ENCODE measurements around the gene PRDM1.
"Not testable (repeated sequence)": the region's sequence is repeated elsewhere in the genome, so short reads cannot be mapped to it uniquely, and the experiment has no call there.

PRDM1 gene

GRCh38 chr6:106136845-106137244 is 50.7 kb downstream of the PRDM1 start:
- no peak for DNase-seq (ENCODE audit: low read depth, low spot score)

- DNase-seq (ENCODE audit: low read depth, low spot score): no peak
These were observed 52.0 kb downstream of the PRDM1 start for GRCh38 chr6:106138151-106138550.

- DNase-seq (ENCODE audit: low read depth, low spot score): no peak
These were observed 55.5 kb downstream of the PRDM1 start for GRCh38 chr6:106141441-106142237.

DNA sequence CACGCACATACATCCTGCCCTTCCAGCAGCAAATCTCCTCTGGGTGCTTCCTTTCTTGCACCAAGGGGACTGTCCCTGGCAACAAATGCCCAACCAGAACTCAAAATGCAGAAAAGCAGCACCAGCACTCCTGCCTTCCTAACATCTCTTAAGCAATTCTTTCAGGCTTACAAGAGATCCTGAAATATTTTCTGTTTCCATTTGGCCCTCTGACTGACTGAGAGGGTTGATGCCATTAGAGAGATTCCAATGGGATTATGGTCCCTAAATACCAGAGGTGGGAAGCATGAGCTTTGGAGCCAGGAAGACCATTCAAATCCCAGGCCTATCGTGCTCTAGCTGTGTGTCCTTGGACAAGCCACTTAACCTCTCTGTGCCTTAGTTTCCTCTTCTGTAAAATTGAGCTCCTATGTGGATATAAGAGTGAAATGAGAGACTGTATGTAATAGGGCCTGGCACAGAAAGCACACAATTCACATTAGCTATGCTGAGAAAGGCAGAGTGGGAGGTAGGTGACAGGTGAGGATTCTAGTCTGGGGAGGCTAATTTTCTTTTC is 56.8 kb downstream of the PRDM1 start:
- no peak for DNase-seq (ENCODE audit: low read depth, low spot score)

GRCh38 chr6:106143665-106144064 is 57.5 kb downstream of the PRDM1 start:
- no peak for DNase-seq (ENCODE audit: low read depth, low spot score)

DNA sequence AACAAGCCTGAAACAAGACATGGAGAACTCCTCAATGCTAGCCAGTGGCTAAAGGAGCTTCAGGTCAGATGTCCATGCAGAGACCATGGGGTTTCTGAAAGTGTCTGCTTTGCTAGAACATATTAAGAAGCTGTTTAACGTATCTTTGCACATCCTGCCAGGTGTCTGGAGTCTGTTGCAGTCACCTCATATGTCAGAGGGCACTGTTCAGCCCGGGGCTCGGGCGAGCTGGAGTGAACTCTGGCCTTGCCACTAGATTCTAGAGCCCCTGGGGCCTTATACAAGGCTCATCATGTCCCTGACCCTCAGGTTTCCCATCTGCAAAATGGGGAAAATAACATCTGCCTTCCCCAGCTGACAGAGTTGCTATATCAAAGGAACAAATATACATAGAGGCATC is 59.0 kb downstream of the PRDM1 start:
- DNase-seq (ENCODE audit: low read depth, low spot score): no peak

GRCh38 chr6:106145741-106146227 is 59.6 kb downstream of the PRDM1 start:
- no peak for DNase-seq (ENCODE audit: low read depth, low spot score)

GRCh38 chr6:106146852-106147351 is 60.8 kb downstream of the PRDM1 start:
- DNase-seq (ENCODE audit: low read depth, low spot score): no peak

DNA sequence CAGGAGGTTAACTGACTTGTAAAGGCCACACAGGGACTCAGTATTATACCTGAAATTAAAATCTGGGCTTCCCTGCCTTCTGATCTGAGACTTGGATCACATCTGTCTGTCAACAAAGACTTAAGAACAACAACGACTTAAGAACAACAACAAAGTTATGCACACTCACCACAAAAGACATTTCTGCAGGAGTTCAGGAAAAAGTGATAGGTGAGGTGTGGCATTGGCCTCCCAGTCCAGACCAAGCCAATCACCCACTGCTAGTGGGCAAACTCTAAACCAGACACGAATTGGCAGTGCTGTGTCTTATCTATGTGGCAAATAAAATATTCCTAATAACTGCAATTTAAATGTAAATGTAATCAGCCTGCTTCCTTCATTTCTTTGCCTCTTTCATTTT is 61.3 kb downstream of the PRDM1 start:
- no peak for DNase-seq (ENCODE audit: low read depth, low spot score)

- no peak for DNase-seq (ENCODE audit: low read depth, low spot score)
These were observed 63.4 kb downstream of the PRDM1 start for GRCh38 chr6:106149472-106150069.

GRCh38 chr6:106152476-106152875 is 66.3 kb downstream of the PRDM1 start:
- not testable (repeated sequence) for DNase-seq (ENCODE audit: low read depth, low spot score)

- DNase-seq (ENCODE audit: low read depth, low spot score): no peak
These were observed 66.8 kb downstream of the PRDM1 start for GRCh38 chr6:106152952-106153351.

- no peak for DNase-seq (ENCODE audit: low read depth, low spot score)
These were observed 68.2 kb downstream of the PRDM1 start for GRCh38 chr6:106154326-106154725.

DNA sequence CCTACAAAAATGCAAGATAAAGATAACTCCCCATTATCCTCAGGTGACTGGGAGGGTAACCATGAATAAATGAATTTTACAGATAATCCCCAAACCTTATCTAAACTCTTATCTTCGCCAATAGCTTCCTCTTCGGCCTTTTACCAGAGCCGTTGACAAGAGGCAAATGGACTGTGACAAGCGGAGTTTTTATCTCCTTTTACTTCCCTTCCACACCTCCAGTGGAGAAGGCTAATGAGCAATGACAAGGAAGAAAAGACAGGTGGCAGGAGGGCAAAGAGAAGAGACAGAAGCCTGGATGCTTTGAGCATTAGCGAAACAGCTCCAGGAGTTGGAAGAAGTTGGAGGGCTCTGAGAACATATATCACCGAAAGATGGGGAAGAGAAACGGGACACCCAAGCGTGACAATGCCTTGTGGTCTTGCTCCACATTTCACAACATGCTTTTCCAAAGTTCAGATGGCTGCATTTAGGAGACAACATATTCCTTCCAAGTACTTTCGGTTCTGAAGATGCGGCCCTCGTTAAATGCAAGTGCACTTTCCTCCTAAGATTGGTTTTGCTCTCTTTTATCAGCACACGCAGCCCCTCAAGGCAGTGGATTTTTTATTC is 69.2 kb downstream of the PRDM1 start:
- no peak for DNase-seq (ENCODE audit: low read depth, low spot score)

GRCh38 chr6:106156413-106156812 is 70.3 kb downstream of the PRDM1 start:
- DNase-seq (ENCODE audit: low read depth, low spot score): no peak

GRCh38 chr6:106156863-106157262 is 70.7 kb downstream of the PRDM1 start:
- DNase-seq (ENCODE audit: low read depth, low spot score): no peak

GRCh38 chr6:106158816-106159215 is 72.7 kb downstream of the PRDM1 start:
- no peak for DNase-seq (ENCODE audit: low read depth, low spot score)

Measured in ELF-1 (cell line).